GM12878 (cell line): ENCODE data around the gene SLC27A5. TPM values are rescaled to one million over a fixed set of nuclear protein-coding genes. Genes with fewer than 3 reads are reported as not detected.

ENCODE experiments used
- ATAC-seq: fragments of 200-7000 bp; cut with Tn5 transposase; 3 replicates; pipeline ENCODE4 v1.9.1; 2020; ENCODE audit warnings: mild to moderate bottlenecking, moderate library complexity
- BruUV-seq: library from RNA; stranded (reverse); fragments of 400-500 nt; replicated peaks from 2 replicates; lab custom pipeline; 2021; lab: Mats Ljungman, UMichigan
- CTCF ChIA-PET: fragments of 300-600 bp; sonication (Branson Sonifier 250); formaldehyde crosslinking; extraction: SDS; loops from one replicate; lab custom pipeline; 2021; ENCODE audit warnings: inconsistent platforms; lab: Yijun Ruan, JAX
- POLR2A ChIA-PET: fragments of 350-600 bp; formaldehyde crosslinking; extraction: SDS; loops from one replicate; lab custom pipeline; 2021; ENCODE audit warnings: inconsistent platforms; lab: Charles Lee
- RAD21 ChIA-PET: fragments of 300-600 bp; sonication (Branson Sonifier 250); formaldehyde crosslinking; loops from one replicate; lab custom pipeline; 2023; ENCODE audit warnings: antibody characterized with exemption; ENCODE audit not compliant: unreplicated experiment; lab: Charles Lee
- SMC1A ChIA-PET: fragments of 300-600 bp; sonication (Branson Sonifier 250); formaldehyde crosslinking; loops from one replicate; lab custom pipeline; 2023; ENCODE audit not compliant: unreplicated experiment, uncharacterized antibody; lab: Charles Lee
- DNase-seq: peaks from one replicate; pipeline ENCODE4 v3.0.0-alpha.2; 2011; ENCODE audit warnings: low read depth, low spot score
- FAIRE-seq: peaks from 3 replicates; lab custom pipeline; 2011; peaks lifted over from hg19 to GRCh38; lab: Jason Lieb, UNC
- H2AFZ ChIP-seq: 2 replicates; pipeline ENCODE4 v1.6.0; 2011; ENCODE audit warnings: low read depth, low read length, control low read depth; ENCODE audit not compliant: control insufficient read depth
- H3K27ac ChIP-seq: 2 replicates; pipeline ENCODE4 v1.5.1; 2011; ENCODE audit warnings: control low read depth; ENCODE audit not compliant: control insufficient read depth, insufficient read depth
- H3K27me3 ChIP-seq, 2 experiments: replicated peaks in 1 of 2; 2 replicates each; pipeline versions ENCODE4 v1.6.0 to v1.6.1; 2011; ENCODE audit warnings: low read length in 1 of 2; ENCODE audit not compliant: control insufficient read depth in 2 of 2, insufficient read depth in 2 of 2
- H3K36me3 ChIP-seq, 2 experiments: 2 replicates each; pipeline ENCODE4 v1.5.1; 2011; ENCODE audit warnings: low read length in 1 of 2; ENCODE audit not compliant: control insufficient read depth in 2 of 2, insufficient read depth in 2 of 2
- H3K4me1 ChIP-seq: 2 replicates; pipeline ENCODE4 v1.6.1; 2011; ENCODE audit warnings: mild to moderate bottlenecking, low read length, moderate library complexity, mixed read lengths; ENCODE audit not compliant: control insufficient read depth, insufficient read depth
- H3K4me2 ChIP-seq: 2 replicates; pipeline ENCODE4 v1.6.0; 2011; ENCODE audit warnings: control low read depth; ENCODE audit not compliant: control insufficient read depth, insufficient read depth
- H3K4me3 ChIP-seq: fragments of 200-600 bp; sonication (generic); 2 replicates; pipeline ENCODE4 v1.5.1; 2016
- H3K79me2 ChIP-seq: 2 replicates; pipeline ENCODE4 v1.6.0; 2011; ENCODE audit warnings: low read length; ENCODE audit not compliant: control insufficient read depth, insufficient read depth
- H3K9ac ChIP-seq: 2 replicates; pipeline ENCODE4 v1.8.0; 2011; ENCODE audit warnings: low read length, control low read depth, mixed read lengths; ENCODE audit not compliant: control insufficient read depth, insufficient read depth
- H3K9me3 ChIP-seq: replicated peaks from 3 replicates; pipeline ENCODE4 v1.5.1; 2011; ENCODE audit warnings: mild to moderate bottlenecking, low read length; ENCODE audit not compliant: control insufficient read depth, insufficient read depth
- H4K20me1 ChIP-seq: 2 replicates; pipeline ENCODE4 v1.6.0; 2011; ENCODE audit not compliant: control insufficient read depth, insufficient read depth
- BMI1 ChIP-seq: fragments of 450-650 bp; IDR thresholded peaks from 2 replicates; pipeline ENCODE4 v1.6.1; 2016; ENCODE audit warnings: mild to moderate bottlenecking, moderate library complexity, borderline replicate concordance
- CHD1 ChIP-seq: IDR thresholded peaks from 2 replicates; pipeline ENCODE4 v1.6.1; 2012; ENCODE audit warnings: low read depth, low read length, improper control_type of control experiment
- CHD2 ChIP-seq: IDR thresholded peaks from 2 replicates; pipeline ENCODE4 v1.6.1; 2011; ENCODE audit warnings: low read depth, low read length, improper control_type of control experiment, borderline replicate concordance
- CTCF ChIP-seq, 3 experiments: IDR thresholded peaks in 2 of 3; conservative IDR thresholded peaks in 1 of 3; 2 replicates each; pipeline ENCODE4 v1.5.1; 2011; ENCODE audit warnings: low read depth in 3 of 3, low read length in 3 of 3, mild to moderate bottlenecking in 3 of 3, control low read depth in 2 of 3, moderate library complexity in 2 of 3, inconsistent platforms in 1 of 3, mixed read lengths in 1 of 3; ENCODE audit not compliant: control insufficient read depth in 2 of 3, insufficient read depth in 1 of 3; ENCODE audit errors: extremely low read depth in 1 of 3
- HCFC1 ChIP-seq: fragments of 150-350 bp; IDR thresholded peaks from 2 replicates; pipeline ENCODE4 v1.6.1; 2014; ENCODE audit warnings: low read length
- MAX ChIP-seq: IDR thresholded peaks from 2 replicates; pipeline ENCODE4 v1.6.1; 2012; ENCODE audit warnings: low read depth, low read length, improper control_type of control experiment
- NR2C1 ChIP-seq: fragments of 450-650 bp; IDR thresholded peaks from 2 replicates; pipeline ENCODE4 v1.6.1; 2017; ENCODE audit warnings: antibody characterized with exemption, mild to moderate bottlenecking, moderate library complexity
- REST ChIP-seq: IDR thresholded peaks from 2 replicates; pipeline ENCODE4 v1.6.1; 2012; ENCODE audit warnings: mild to moderate bottlenecking, low read depth, low read length
- SUPT20H ChIP-seq: IDR thresholded peaks from 2 replicates; pipeline ENCODE4 v1.6.1; 2011; ENCODE audit warnings: low read depth, mild to moderate bottlenecking, low read length, moderate library complexity, borderline replicate concordance; ENCODE audit not compliant: control insufficient read depth
- ZNF274 ChIP-seq: IDR thresholded peaks from one replicate; pipeline ENCODE4 v1.8.0; 2011; ENCODE audit not compliant: insufficient read length, insufficient read depth
- ZNF592 ChIP-seq: fragments of 450-650 bp; IDR thresholded peaks from 2 replicates; pipeline ENCODE4 v1.6.1; 2017; ENCODE audit warnings: mild to moderate bottlenecking, moderate library complexity
- WGBS: methylation state at CpG from one replicate; pipeline ENCODE4 v1.1.6; 2016; ENCODE audit warnings: low lambda C conversion rate; ENCODE audit not compliant: insufficient replicate concordance, insufficient coverage; ENCODE audit errors: missing lambda C conversion rate; 5-methylcytosine and 5-hydroxymethylcytosine counted together
- in situ Hi-C: fragments of 300-500 bp; cut with MboI; formaldehyde crosslinking; loops from 9 replicates; pipeline ENCODE4 v1.14.3; 2018; ENCODE audit warnings: mixed read lengths
- intact Hi-C: fragments of 100-400 bp; cut with micrococcal nuclease; formaldehyde crosslinking; loops from one replicate; pipeline ENCODE4 v1.14.2; 2022; ENCODE audit not compliant: unreplicated experiment
- polyA plus RNA-seq, 11 experiments: library from polyadenylated mRNA; depleted of rRNA in 4 of 11; unstranded in 6 of 11; stranded (reverse) in 5 of 11; fragments of >200 nt; fragmentation: Nextera tagmentation in 4 of 11; fragmentation: Illumina TruSeq in 1 of 11; extraction: Ambion mirVana in 4 of 11; extraction: Trizol in 1 of 11; gene quantifications; 1 replicate in 1 of 11; 2 replicates in 10 of 11; pipeline versions ENCODE4 v1.2.1 to v1.2.3, GENCODE V29; 2011 to 2016; ENCODE audit warnings: inconsistent platforms in 2 of 11, missing spikeins in 2 of 11, low read depth in 1 of 11
- total RNA-seq, 4 experiments: library from RNA; depleted of rRNA in 3 of 4; stranded (reverse); fragments of >200 nt in 3 of 4; fragmentation: Illumina TruSeq in 1 of 4; extraction: Trizol in 1 of 4; gene quantifications; 2 replicates each; pipeline versions ENCODE4 v1.2.1 to v1.2.3, GENCODE V29; 2013 to 2021

The SLC27A5 gene
- total and polyA plus RNA-seq, 10 of the 15 experiments (the other 5 are each of a cell fraction or from before 2014, with no cell fraction given) = 21.2 to 127 (median 31.8) TPM

- intact Hi-C loops (loop anchor here (5.0 kb wide), 2 partner anchors 60 to 140 kb away; partner anchors contain the start of genes ZNF584 and ZSCAN22), in situ Hi-C loops (no loop called here)
- Histone ChIP-seq H3K27ac (peak within 1 kb of the TSS; percentile 51; the same call in 1 of the 2 replicates), H3K36me3 (peaks cover under 1 to 4% of the 10 kb centered on the region in 2 experiments; a peak in 3 of 4 replicates), H3K9me3 (no peaks in the 10 kb centered on the region), H3K4me3 (peak within 1 kb of the TSS; percentile 81), H3K4me1 (peaks cover 14% of the 10 kb centered on the region), H2AFZ (peak within 1 kb of the TSS; percentile 97), H3K27me3 (no peaks in the 10 kb centered on the region), H3K9ac (peak within 1 kb of the TSS; percentile 63), H3K79me2 (peaks cover 17% of the 10 kb centered on the region), H3K4me2 (peak within 1 kb of the TSS; percentile 91), H4K20me1 (no peaks in the 10 kb centered on the region)
- BruUV-seq = no TSS peak
- peak; percentile 76 for DNase-seq
- ChIA-PET POLR2A (interaction anchor here (0.5 to 2.4 kb wide), 4 partner anchors 15 to 314 kb away, joined by 3 to 6 read pairs (median 4); partner anchors contain the start of genes ZNF324B and ZNF584), SMC1A (interaction anchor here (1.0 to 1.5 kb wide), 3 partner anchors 9 to 59 kb away, joined by 3 to 4 read pairs (median 4); partner anchors contain the start of genes ZBTB45, ZNF446 and ZNF584), RAD21 (no interaction called here), CTCF (interaction anchor here (1.5 kb wide), 1 partner anchor 53 kb away, joined by 5 read pairs; the partner anchor contains the start of gene ZBTB45)
- FAIRE-seq = peak; percentile 98
- peak; percentile 93 for ATAC-seq
- WGBS = 1% methylated on average over 55 of the region's 92 CpGs
- TF ChIP-seq CHD2 (peak; percentile 66; the same call in 1 of the 2 replicates), CTCF (IDR thresholded peaks at IDR 0.05 in 2 of 3, conservative IDR thresholded peaks at IDR 0.05 in 1 of 3; ENCODE audit: control insufficient read depth in 2 of 3, extremely low read depth in 1 of 3, insufficient read depth in 1 of 3, low read depth in 3 of 3, low read length in 3 of 3) (no peak), ZNF592 (no peak), NR2C1 (no peak), SUPT20H (no peak), REST (no peak), ZNF274 (no peak), BMI1 (peak; percentile 96), CHD1 (no peak), HCFC1 (peak; percentile 84), MAX (peak; percentile 83)
Observed at GRCh38 chr19:58466760-58467589, 44.8 kb downstream of the SLC27A5 start, which contains the start of gene ZNF324. TSS of gene ZNF324 (plus strand) at chr19:58467080. CDS start at chr19:58469186, 2,106 bp downstream.
